ENCODE measurements around the gene MTG2. TPM values are rescaled to one million over a fixed set of nuclear protein-coding genes. Genes with fewer than 3 reads are reported as not detected.
A peak's percentile ranks its signal among the peaks of the same experiment; 100 is the strongest.

MTG2 gene
- total and polyA plus RNA-seq, 4 donors: 18.3 to 35.5 (median 28.5) TPM

DNA sequence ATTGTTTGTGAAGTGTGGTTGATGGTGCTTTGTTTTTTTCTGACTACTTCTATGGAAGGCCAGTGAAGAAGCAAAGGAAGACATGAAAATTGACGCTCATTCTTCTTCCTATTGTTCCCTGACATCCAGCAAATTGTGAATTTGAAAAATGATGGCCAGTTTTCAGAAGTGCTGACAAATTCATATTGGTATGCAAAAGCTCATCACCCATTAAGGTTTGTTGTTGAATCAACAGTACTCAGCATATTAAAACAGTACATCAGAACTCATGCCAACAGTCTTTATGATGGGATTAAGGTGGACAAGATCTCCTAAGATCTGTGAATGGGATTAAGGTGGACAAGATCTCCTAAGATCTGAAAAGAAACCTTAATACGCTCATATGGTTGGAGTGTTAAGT is 1.0 kb upstream of the MTG2 start:
- Histone ChIP-seq H3K27ac (ENCODE audit: low read depth in 1 of 2, low read length in 1 of 2) (peak overlapping the region in 1 of 2 donors; percentile 25), H3K9me3 (ENCODE audit: control insufficient read depth in 4 of 4, insufficient read depth in 3 of 4, low read length in 3 of 4) (no peaks in the 10 kb centered on the region)

DNA sequence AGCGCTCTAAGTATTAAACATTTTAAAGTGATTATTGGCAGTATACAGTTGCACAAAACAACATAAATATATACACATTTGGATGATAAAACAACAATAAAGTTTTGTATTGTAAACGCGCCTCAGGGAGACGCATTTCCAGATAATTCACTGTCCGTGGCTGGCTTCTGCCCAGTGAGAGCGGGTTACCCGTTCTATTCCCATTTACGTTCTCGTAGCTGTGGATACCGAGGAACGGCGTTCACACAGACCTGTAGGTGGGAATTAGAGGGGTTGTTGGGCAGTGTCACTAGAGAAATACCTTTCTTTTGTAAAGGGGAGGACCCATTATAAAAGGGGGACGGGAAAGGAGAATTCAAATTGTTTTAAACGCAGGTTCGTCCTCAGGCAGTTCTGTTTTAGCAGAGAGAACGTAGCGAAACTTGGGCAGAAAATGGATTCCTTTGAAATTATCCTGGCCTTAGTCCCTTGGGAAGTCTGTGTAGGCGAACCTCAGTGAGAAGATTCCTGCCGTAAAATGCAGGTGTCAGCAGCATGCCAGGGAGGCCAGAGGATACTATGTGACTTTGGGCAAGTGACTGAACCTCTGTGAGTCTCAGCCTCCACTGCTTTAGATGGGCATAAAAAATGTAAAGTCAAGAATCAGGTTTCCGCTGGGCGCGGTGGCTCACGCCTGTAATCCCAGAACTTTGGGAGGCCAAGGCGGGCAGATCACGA is 756 bp downstream of the MTG2 start:
- H3K4me1 ChIP-seq (ENCODE audit: control insufficient read depth in 5 of 5, insufficient read depth in 5 of 5, low read length in 5 of 5): peaks cover 0 to 17% (median 6%) of the 10 kb centered on the region in 5 donors
- ATAC-seq (ENCODE audit: insufficient read depth, low FRiP score) (no peak), DNase-seq (peak in 2 of 3 donors; percentile 1 to 2)
- no peaks in the 10 kb centered on the region for H3K27me3 ChIP-seq (ENCODE audit: control insufficient read depth in 3 of 3, insufficient read depth in 3 of 3, low read length in 2 of 3)
- peaks cover 0 to 10% (median 2%) of the 10 kb centered on the region in 4 donors for H3K36me3 ChIP-seq (ENCODE audit: control insufficient read depth in 4 of 4, insufficient read depth in 4 of 4, low read length in 4 of 4)
- peak overlapping the region; percentile 82 for H3K4me3 ChIP-seq
- peak overlapping the region; percentile 81 to 82 for H3K9ac ChIP-seq (ENCODE audit: insufficient read depth in 1 of 2, low read length in 2 of 2)
- 31 to 33% methylated on average over 25 of the region's 25 CpGs for WGBS, 2 donors
- peak overlapping the region; percentile 92 to 98 for H3K27ac ChIP-seq (ENCODE audit: low read depth in 1 of 2, low read length in 1 of 2)
- H3K9me3 ChIP-seq (ENCODE audit: control insufficient read depth in 4 of 4, insufficient read depth in 3 of 4, low read length in 3 of 4): no peaks in the 10 kb centered on the region
- TF ChIP-seq, protein P1, sequence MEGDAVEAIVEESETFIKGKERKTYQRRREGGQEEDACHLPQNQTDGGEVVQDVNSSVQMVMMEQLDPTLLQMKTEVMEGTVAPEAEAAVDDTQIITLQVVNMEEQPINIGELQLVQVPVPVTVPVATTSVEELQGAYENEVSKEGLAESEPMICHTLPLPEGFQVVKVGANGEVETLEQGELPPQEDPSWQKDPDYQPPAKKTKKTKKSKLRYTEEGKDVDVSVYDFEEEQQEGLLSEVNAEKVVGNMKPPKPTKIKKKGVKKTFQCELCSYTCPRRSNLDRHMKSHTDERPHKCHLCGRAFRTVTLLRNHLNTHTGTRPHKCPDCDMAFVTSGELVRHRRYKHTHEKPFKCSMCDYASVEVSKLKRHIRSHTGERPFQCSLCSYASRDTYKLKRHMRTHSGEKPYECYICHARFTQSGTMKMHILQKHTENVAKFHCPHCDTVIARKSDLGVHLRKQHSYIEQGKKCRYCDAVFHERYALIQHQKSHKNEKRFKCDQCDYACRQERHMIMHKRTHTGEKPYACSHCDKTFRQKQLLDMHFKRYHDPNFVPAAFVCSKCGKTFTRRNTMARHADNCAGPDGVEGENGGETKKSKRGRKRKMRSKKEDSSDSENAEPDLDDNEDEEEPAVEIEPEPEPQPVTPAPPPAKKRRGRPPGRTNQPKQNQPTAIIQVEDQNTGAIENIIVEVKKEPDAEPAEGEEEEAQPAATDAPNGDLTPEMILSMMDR (IDR thresholded peaks at IDR 0.05; ENCODE audit: control extremely low read depth, extremely low read depth): no peak

More for the DNA sequence above, 1.0 kb upstream of the MTG2 start:
- DNase-seq: no peak
- TF ChIP-seq, protein P1 (IDR thresholded peaks at IDR 0.05; ENCODE audit: control extremely low read depth, extremely low read depth): no peak
- peaks cover 0 to 17% (median 6%) of the 10 kb centered on the region in 5 donors for H3K4me1 ChIP-seq (ENCODE audit: control insufficient read depth in 5 of 5, insufficient read depth in 5 of 5, low read length in 5 of 5)
- no peak for ATAC-seq (ENCODE audit: insufficient read depth, low FRiP score)
- no peaks in the 10 kb centered on the region for H3K27me3 ChIP-seq (ENCODE audit: control insufficient read depth in 3 of 3, insufficient read depth in 3 of 3, low read length in 2 of 3)
- H3K4me3 ChIP-seq: no peak overlapping the region
- WGBS, 2 donors: 94 to 95% methylated on average over 2 of the region's 2 CpGs
- peaks cover 0 to 10% (median 4%) of the 10 kb centered on the region in 4 donors for H3K36me3 ChIP-seq (ENCODE audit: control insufficient read depth in 4 of 4, insufficient read depth in 4 of 4, low read length in 4 of 4)
- peak overlapping the region in 1 of 2 donors; percentile 65 for H3K9ac ChIP-seq (ENCODE audit: insufficient read depth in 1 of 2, low read length in 2 of 2)

DNA sequence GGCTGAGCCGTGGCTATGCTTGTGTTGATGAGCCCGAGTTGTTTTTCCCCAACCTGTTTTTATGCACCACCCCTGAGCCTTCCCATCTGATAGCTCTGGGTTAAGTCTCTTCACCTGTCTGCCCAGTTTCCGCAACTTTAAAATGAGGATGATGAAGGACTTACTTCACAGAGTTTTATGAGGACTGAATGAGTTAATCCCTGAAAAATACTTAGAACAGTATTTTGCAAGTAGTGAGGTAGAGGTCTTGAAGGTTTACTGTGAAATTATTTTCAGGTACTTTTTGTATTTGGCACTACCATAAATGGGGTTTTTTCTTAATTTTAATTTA is 3.2 kb downstream of the MTG2 start:
- 38 to 73% methylated on average over 3 of the region's 3 CpGs for WGBS, 2 donors
- H3K9ac ChIP-seq (ENCODE audit: insufficient read depth in 1 of 2, low read length in 2 of 2): no peak overlapping the region
- H3K27me3 ChIP-seq (ENCODE audit: control insufficient read depth in 3 of 3, insufficient read depth in 3 of 3, low read length in 2 of 3): no peaks in the 10 kb centered on the region
- no peak overlapping the region for H3K27ac ChIP-seq (ENCODE audit: low read depth in 1 of 2, low read length in 1 of 2)
- peaks cover 0 to 6% (median 3%) of the 10 kb centered on the region in 4 donors for H3K36me3 ChIP-seq (ENCODE audit: control insufficient read depth in 4 of 4, insufficient read depth in 4 of 4, low read length in 4 of 4)
- no peak overlapping the region for H3K4me3 ChIP-seq
- TF ChIP-seq, protein P1 (IDR thresholded peaks at IDR 0.05; ENCODE audit: control extremely low read depth, extremely low read depth): no peak
- peaks cover 0 to 17% (median 6%) of the 10 kb centered on the region in 5 donors for H3K4me1 ChIP-seq (ENCODE audit: control insufficient read depth in 5 of 5, insufficient read depth in 5 of 5, low read length in 5 of 5)
- H3K9me3 ChIP-seq (ENCODE audit: control insufficient read depth in 4 of 4, insufficient read depth in 3 of 4, low read length in 3 of 4): no peaks in the 10 kb centered on the region
- ATAC-seq (ENCODE audit: insufficient read depth, low FRiP score) (no peak), DNase-seq (no peak)

Measured in lung (tissue), 12 donors.